Esophagus squamous epithelium (tissue), 5 donors: ENCODE data around the gene GRAMD2B. TPM values are rescaled to one million over a fixed set of nuclear protein-coding genes. Genes with fewer than 3 reads are reported as not detected.
A peak's percentile ranks its signal among the peaks of the same experiment; 100 is the strongest.

Experiments
- DNase-seq: peaks from one replicate; lab custom pipeline; 2025; lab: John Stamatoyannopoulos, UW
- H3K27ac ChIP-seq, 4 donors: fragments of 200-600 bp; sonication (generic); one replicate each; pipeline ENCODE4 v1.5.1; 2016 to 2019; ENCODE audit warnings: mild to moderate bottlenecking in 1 of 4
- H3K27me3 ChIP-seq, 4 donors: fragments of 200-600 bp; sonication (generic); 1 replicate in 3 of 4; 2 replicates in 1 of 4; pipeline versions ENCODE4 v1.5.1 to v1.6.0; 2017 to 2021; ENCODE audit warnings: antibody characterized with exemption in 1 of 4
- H3K36me3 ChIP-seq, 3 donors: fragments of 200-600 bp; sonication (generic); one replicate each; pipeline ENCODE4 v1.5.1; 2016 to 2019
- H3K4me1 ChIP-seq, 3 donors: fragments of 200-600 bp; sonication (generic); one replicate each; pipeline ENCODE4 v1.5.1; 2017 to 2019
- H3K4me3 ChIP-seq, 4 donors: fragments of 200-600 bp; sonication (generic); 1 replicate in 3 of 4; 2 replicates in 1 of 4; pipeline ENCODE4 v1.5.1; 2016 to 2019; ENCODE audit warnings: mild to moderate bottlenecking in 2 of 4, moderate library complexity in 1 of 4
- H3K9me3 ChIP-seq, 3 donors: fragments of 200-600 bp; sonication (generic); one replicate each; pipeline ENCODE4 v1.5.1; 2016 to 2019
- CTCF ChIP-seq, 6 experiments: fragments of 450-650 bp in 4 of 6; fragments of 200-600 bp in 2 of 6; sonication (generic) in 2 of 6; IDR thresholded peaks; one replicate each; pipeline ENCODE4 v1.5.1; 2016 to 2019; ENCODE audit warnings: antibody characterized with exemption in 6 of 6, mild to moderate bottlenecking in 4 of 6, moderate library complexity in 4 of 6
- POLR2A ChIP-seq, 4 donors: fragments of 450-650 bp; IDR thresholded peaks; one replicate each; pipeline ENCODE4 v1.6.1; 2017; ENCODE audit warnings: antibody characterized with exemption in 4 of 4, mild to moderate bottlenecking in 4 of 4, moderate library complexity in 3 of 4
- WGBS, 2 donors: methylation state at CpG; one replicate each; pipeline ENCODE4 v1.1.5; 2018; 5-methylcytosine and 5-hydroxymethylcytosine counted together
- intact Hi-C: fragments of 100-400 bp; cut with DNase I; formaldehyde crosslinking; loops from one replicate; pipeline ENCODE4 v1.15.0; 2022
- total RNA-seq, 4 donors: library from RNA; depleted of rRNA; stranded (reverse); fragments of >200 nt; gene quantifications; one replicate each; pipeline ENCODE4 v1.1.0, GENCODE V29; 2016
- donor health status: DM: yes; HTN: yes; CAD: no.

Gene GRAMD2B
- total RNA-seq, 4 donors from 2014 or later, result 10.2 to 29.0 (median 15.8) TPM

- peaks cover 0 to 36% (median 19%) of the 10 kb centered on the region in 3 donors for H3K4me1 ChIP-seq
- no peak overlapping the region for H3K27ac ChIP-seq
- H3K9me3 ChIP-seq, result no peaks in the 10 kb centered on the region
- 65 to 71% methylated on average over 4 of the region's 4 CpGs for WGBS, 2 donors
- H3K27me3 ChIP-seq, result no peaks in the 10 kb centered on the region
- TF ChIP-seq CTCF (IDR thresholded peaks at IDR 0.05), result no peak
- no peak for TF ChIP-seq POLR2A (IDR thresholded peaks at IDR 0.05)
- H3K4me3 ChIP-seq, result no peak overlapping the region
- intact Hi-C loops, result no loop called here
- H3K36me3 ChIP-seq, result no peaks in the 10 kb centered on the region
- DNase-seq, result no peak
Observed at GRCh38 chr5:126506079-126506478, 82.9 kb downstream of the GRAMD2B start.

DNA sequence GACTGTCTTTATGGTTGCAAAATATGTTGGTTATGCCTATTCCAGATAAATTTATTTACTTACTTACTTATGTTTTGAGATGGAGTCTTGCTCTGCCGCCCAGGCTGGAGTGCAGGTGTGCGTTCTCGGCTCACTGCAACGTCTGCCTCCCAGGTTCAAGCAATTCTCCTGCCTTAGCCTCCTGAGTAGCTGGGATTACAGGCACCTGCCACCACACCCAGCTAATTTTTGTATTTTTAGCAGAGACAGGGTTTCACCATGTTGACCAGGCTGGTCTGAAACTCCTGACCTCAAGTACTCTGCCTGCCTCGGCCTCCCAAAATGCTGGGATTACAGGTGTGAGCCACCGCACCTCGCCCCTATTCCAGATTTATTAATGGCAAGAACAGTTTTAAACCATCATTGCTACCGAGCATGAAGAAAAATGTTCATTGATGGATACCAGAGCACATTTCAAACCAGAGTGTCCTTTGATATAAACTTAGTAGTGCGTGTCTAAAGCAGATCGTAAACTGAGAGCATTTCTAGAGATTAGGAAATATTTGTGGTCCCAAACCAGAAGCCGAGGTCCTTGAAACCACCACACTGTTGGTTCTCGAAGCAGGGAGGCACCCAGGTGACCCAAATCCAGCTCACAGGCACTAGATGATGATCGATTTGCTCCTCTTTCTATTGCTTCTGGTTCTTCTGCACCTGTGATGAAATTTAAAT lies 85.2 kb downstream of the GRAMD2B start:
- no peaks in the 10 kb centered on the region for H3K36me3 ChIP-seq
- intact Hi-C loops, result no loop called here
- no peak for DNase-seq
- peaks cover 0 to 33% (median 16%) of the 10 kb centered on the region in 3 donors for H3K4me1 ChIP-seq
- no peaks in the 10 kb centered on the region for H3K27me3 ChIP-seq
- 83 to 94% methylated on average over 11 to 13 of the region's 13 CpGs for WGBS, 2 donors
- peak overlapping the region in 1 of 4 donors; percentile 33 for H3K4me3 ChIP-seq
- TF ChIP-seq POLR2A (IDR thresholded peaks at IDR 0.05) (no peak), CTCF (IDR thresholded peaks at IDR 0.05) (no peak)
- no peaks in the 10 kb centered on the region for H3K9me3 ChIP-seq
- peak overlapping the region; percentile 67 to 84 (median 74) for H3K27ac ChIP-seq

DNA sequence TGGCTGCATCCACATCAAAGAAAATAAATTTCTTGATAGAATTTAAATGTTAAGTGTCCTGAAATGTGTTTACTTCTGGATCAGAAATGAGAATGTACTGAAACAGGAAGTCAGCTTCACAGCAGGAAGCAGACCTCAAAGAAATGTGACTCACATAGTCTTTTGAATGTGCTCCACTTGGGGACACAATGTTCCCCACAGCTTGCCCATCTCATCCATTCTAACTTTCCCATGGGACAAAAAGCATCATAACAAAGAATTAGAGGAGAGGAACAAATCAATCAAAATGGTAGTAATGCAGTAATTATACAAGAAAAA lies 85.7 kb downstream of the GRAMD2B start:
- intact Hi-C loops, result no loop called here
- H3K27me3 ChIP-seq, result no peaks in the 10 kb centered on the region
- H3K4me3 ChIP-seq, result no peak overlapping the region
- H3K36me3 ChIP-seq, result no peaks in the 10 kb centered on the region
- peak overlapping the region; percentile 67 to 84 (median 74) for H3K27ac ChIP-seq
- no peak for DNase-seq
- H3K9me3 ChIP-seq, result no peaks in the 10 kb centered on the region
- H3K4me1 ChIP-seq, result peaks cover 0 to 28% (median 13%) of the 10 kb centered on the region in 3 donors
- TF ChIP-seq POLR2A (IDR thresholded peaks at IDR 0.05) (peak in 1 of 4 donors; percentile 25), CTCF (IDR thresholded peaks at IDR 0.05) (no peak)

GRCh38 chr5:126509339-126509738 lies 86.1 kb downstream of the GRAMD2B start:
- Histone ChIP-seq H3K9me3 (no peaks in the 10 kb centered on the region), H3K27me3 (no peaks in the 10 kb centered on the region), H3K36me3 (no peaks in the 10 kb centered on the region), H3K27ac (peak overlapping the region; percentile 65 to 78 (median 66)), H3K4me3 (no peak overlapping the region), H3K4me1 (peaks cover 0 to 24% (median 9%) of the 10 kb centered on the region in 3 donors)
- intact Hi-C loops, result no loop called here
- DNase-seq, result no peak
- WGBS, 2 donors, result 86 to 91% methylated on average over 5 of the region's 5 CpGs
- no peak for TF ChIP-seq POLR2A (IDR thresholded peaks at IDR 0.05)
- no peak for TF ChIP-seq CTCF (IDR thresholded peaks at IDR 0.05)

DNA sequence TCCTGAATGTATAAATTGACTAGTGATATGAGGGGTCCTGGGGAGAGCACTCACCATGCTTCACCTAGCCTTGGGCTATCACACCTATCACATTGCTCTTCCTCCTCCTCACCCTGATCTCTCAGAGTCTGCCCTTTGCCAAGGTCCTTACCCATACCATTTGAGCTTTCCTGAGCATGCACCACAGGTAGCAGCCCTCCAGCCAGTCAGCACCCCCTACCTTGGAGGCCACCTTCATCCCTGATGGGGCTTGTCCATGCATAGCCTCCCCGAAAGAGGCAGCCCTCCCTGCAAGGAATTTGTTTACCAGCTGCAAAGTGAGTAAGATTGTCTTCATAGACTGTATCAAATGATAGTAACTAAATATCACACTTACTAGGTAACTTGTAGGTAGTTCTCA lies 88.8 kb downstream of the GRAMD2B start:
- Histone ChIP-seq H3K27ac (no peak overlapping the region), H3K27me3 (no peaks in the 10 kb centered on the region), H3K4me3 (no peak overlapping the region), H3K9me3 (no peaks in the 10 kb centered on the region), H3K4me1 (peaks cover 0 to 31% (median 9%) of the 10 kb centered on the region in 3 donors), H3K36me3 (no peaks in the 10 kb centered on the region)
- intact Hi-C loops, result no loop called here
- WGBS, 2 donors, result 100% methylated on average over 1 of the region's 1 CpG
- TF ChIP-seq POLR2A (IDR thresholded peaks at IDR 0.05) (no peak), CTCF (IDR thresholded peaks at IDR 0.05) (no peak)
- no peak for DNase-seq
